H1 (cell line): ENCODE results near the gene HK1. TPM values are rescaled to one million over a fixed set of nuclear protein-coding genes. Genes with fewer than 3 reads are reported as not detected.

Experiments used
- CTCF ChIA-PET: fragments of 300-600 bp; sonication (Branson Sonifier 250); formaldehyde crosslinking; loops from one replicate; lab custom pipeline; 2021; ENCODE audit not compliant: partially characterized antibody; lab: Charles Lee
- POLR2A ChIA-PET: fragments of 300-600 bp; sonication (Branson Sonifier 250); formaldehyde crosslinking; loops from one replicate; lab custom pipeline; 2021; ENCODE audit warnings: inconsistent platforms; ENCODE audit not compliant: partially characterized antibody; lab: Charles Lee
- DNase-seq, 2 experiments: peaks; one replicate each; pipeline versions ENCODE4 v3.0.0 to v3.0.0-alpha.2; 2010 to 2022; ENCODE audit warnings: low spot score in 2 of 2, low read depth in 1 of 2, mixed read lengths in 1 of 2
- FAIRE-seq: peaks from 2 replicates; lab custom pipeline; 2011; peaks lifted over from hg19 to GRCh38; lab: Jason Lieb, UNC
- H2AFZ ChIP-seq: 2 replicates; pipeline ENCODE4 v1.8.1; 2012; ENCODE audit warnings: low read length, inconsistent platforms
- H2AK5ac ChIP-seq: 2 replicates; pipeline ENCODE4 v1.6.1; 2013; ENCODE audit warnings: low read depth, low read length
- H2BK120ac ChIP-seq: replicated peaks from 2 replicates; pipeline ENCODE3; 2013; ENCODE audit warnings: low read depth, low read length, inconsistent platforms
- H2BK12ac ChIP-seq: 2 replicates; pipeline ENCODE4 v1.6.1; 2013; ENCODE audit warnings: low read depth, low read length
- H2BK15ac ChIP-seq: 2 replicates; pipeline ENCODE4 v1.6.1; 2013; ENCODE audit warnings: low read length
- H2BK20ac ChIP-seq: 2 replicates; pipeline ENCODE4 v1.6.1; 2013; ENCODE audit warnings: low read length
- H2BK5ac ChIP-seq: 2 replicates; pipeline ENCODE4 v1.6.1; 2013; ENCODE audit warnings: low read depth, low read length
- H3K14ac ChIP-seq: 2 replicates; pipeline ENCODE4 v1.6.1; 2013; ENCODE audit warnings: inconsistent platforms; ENCODE audit not compliant: insufficient read length
- H3K18ac ChIP-seq: 2 replicates; pipeline ENCODE4 v1.6.1; 2013; ENCODE audit warnings: low read length; ENCODE audit errors: extremely low read depth
- H3K23ac ChIP-seq: 2 replicates; pipeline ENCODE4 v1.6.1; 2013; ENCODE audit warnings: inconsistent platforms; ENCODE audit not compliant: insufficient read length
- H3K23me2 ChIP-seq: 2 replicates; pipeline ENCODE4 v1.6.1; 2013; ENCODE audit warnings: low read depth, low read length
- H3K27ac ChIP-seq: 2 replicates; pipeline ENCODE4 v1.6.1; 2011; ENCODE audit warnings: low read depth, low read length, inconsistent platforms
- H3K27me3 ChIP-seq, 4 experiments: replicated peaks in 1 of 4; 1 replicate in 1 of 4; 2 replicates in 3 of 4; pipeline versions ENCODE4 v1.6.1 to v1.8.1; 2011 to 2013; ENCODE audit warnings: low read length in 3 of 4, mild to moderate bottlenecking in 3 of 4, inconsistent platforms in 2 of 4, mixed read lengths in 2 of 4, moderate library complexity in 1 of 4; ENCODE audit not compliant: control insufficient read depth in 3 of 4, insufficient read depth in 3 of 4; ENCODE audit errors: extremely low read depth in 1 of 4
- H3K36me3 ChIP-seq, 4 experiments: 2 replicates each; pipeline versions ENCODE4 v1.6.1 to v1.8.1; 2011 to 2013; ENCODE audit warnings: mild to moderate bottlenecking in 4 of 4, low read length in 3 of 4, moderate library complexity in 2 of 4, control low read depth in 1 of 4, inconsistent platforms in 1 of 4; ENCODE audit not compliant: insufficient read depth in 4 of 4, control insufficient read depth in 2 of 4
- H3K4ac ChIP-seq: replicated peaks from 2 replicates; pipeline ENCODE3; 2013; ENCODE audit warnings: low read length, low read depth, mixed read lengths, inconsistent platforms; ENCODE audit not compliant: insufficient read length
- H3K4me1 ChIP-seq, 4 experiments: replicated peaks in 1 of 4; 1 replicate in 1 of 4; 2 replicates in 3 of 4; pipeline versions ENCODE4 v1.6.1 to v1.8.1; 2011 to 2013; ENCODE audit warnings: low read length in 3 of 4, inconsistent platforms in 2 of 4, mixed read lengths in 1 of 4; ENCODE audit not compliant: insufficient read depth in 4 of 4, control insufficient read depth in 3 of 4
- H3K4me2 ChIP-seq, 2 experiments: 2 replicates each; pipeline versions ENCODE4 v1.6.1 to v1.8.1; 2011 to 2013; ENCODE audit warnings: low read depth in 2 of 2, low read length in 2 of 2, control low read depth in 1 of 2, inconsistent platforms in 1 of 2, mild to moderate bottlenecking in 1 of 2; ENCODE audit not compliant: insufficient read depth in 1 of 2
- H3K4me3 ChIP-seq, 4 experiments: fragments of 200-600, 300-600 bp in 1 of 4; sonication (generic), shearing (Covaris generic), sonication (Bioruptor Twin) in 1 of 4; 2 replicates each; pipeline versions ENCODE4 v1.5.1 to v1.8.1; 2011 to 2016; ENCODE audit warnings: low read length in 4 of 4, low read depth in 3 of 4, control low read depth in 2 of 4, inconsistent platforms in 2 of 4, mild to moderate bottlenecking in 2 of 4, mixed read lengths in 1 of 4, moderate library complexity in 1 of 4; ENCODE audit not compliant: insufficient read depth in 2 of 4; ENCODE audit errors: extremely low read depth in 1 of 4
- H3K56ac ChIP-seq: replicated peaks from 2 replicates; pipeline ENCODE3; 2013; ENCODE audit warnings: low read depth, mild to moderate bottlenecking, mixed read lengths, low read length, inconsistent platforms; ENCODE audit not compliant: insufficient read length
- H3K79me1 ChIP-seq: 2 replicates; pipeline ENCODE4 v1.6.1; 2013; ENCODE audit warnings: low read depth, low read length, control low read depth
- H3K79me2 ChIP-seq, 2 experiments: 2 replicates each; pipeline versions ENCODE4 v1.6.1 to v1.8.1; 2012 to 2013; ENCODE audit warnings: low read length in 2 of 2, mild to moderate bottlenecking in 2 of 2, inconsistent platforms in 1 of 2; ENCODE audit not compliant: insufficient read depth in 2 of 2, control insufficient read depth in 1 of 2
- H3K9ac ChIP-seq, 4 experiments: replicated peaks in 1 of 4; 1 replicate in 1 of 4; 2 replicates in 3 of 4; pipeline versions ENCODE4 v1.6.1 to v1.8.1; 2011 to 2013; ENCODE audit warnings: low read depth in 3 of 4, low read length in 3 of 4, control low read depth in 2 of 4, mild to moderate bottlenecking in 2 of 4, moderate library complexity in 2 of 4, inconsistent platforms in 1 of 4; ENCODE audit errors: extremely low read depth in 1 of 4
- H3K9me3 ChIP-seq, 2 experiments: 2 replicates each; pipeline versions ENCODE4 v1.6.1 to v1.8.1; 2012 to 2013; ENCODE audit warnings: mild to moderate bottlenecking in 2 of 2, moderate library complexity in 2 of 2, control low read depth in 1 of 2, inconsistent platforms in 1 of 2, low read depth in 1 of 2, low read length in 1 of 2, mixed read lengths in 1 of 2; ENCODE audit not compliant: insufficient read depth in 2 of 2
- H4K20me1 ChIP-seq, 2 experiments: replicated peaks in 1 of 2; 2 replicates each; pipeline versions ENCODE3 to v1.8.1; 2011 to 2013; ENCODE audit warnings: inconsistent platforms in 2 of 2, low read length in 2 of 2, mild to moderate bottlenecking in 1 of 2; ENCODE audit not compliant: insufficient read depth in 2 of 2, control insufficient read depth in 1 of 2
- H4K5ac ChIP-seq: 2 replicates; pipeline ENCODE4 v1.6.1; 2013; ENCODE audit warnings: low read length, low read depth, mixed read lengths, inconsistent platforms; ENCODE audit not compliant: insufficient read length
- H4K8ac ChIP-seq: 2 replicates; pipeline ENCODE4 v1.8.0; 2013; ENCODE audit warnings: mild to moderate bottlenecking, moderate library complexity, low read length, inconsistent platforms; ENCODE audit not compliant: insufficient read depth; ENCODE audit errors: extremely low read depth
- H4K91ac ChIP-seq: replicated peaks from 2 replicates; pipeline ENCODE3; 2013; ENCODE audit warnings: low read length, mixed read lengths, inconsistent platforms; ENCODE audit not compliant: insufficient read length
- ASH2L ChIP-seq: fragments of 200-600, 300-600 bp; sonication (generic); IDR thresholded peaks from one replicate; pipeline ENCODE4 v1.7.1; 2017; ENCODE audit warnings: low read length
- KDM1A ChIP-seq: fragments of 200-600, 300-600 bp; sonication (generic); IDR thresholded peaks from 2 replicates; pipeline ENCODE4 v1.7.1; 2016; ENCODE audit warnings: mild to moderate bottlenecking, low read length, borderline replicate concordance
- WGBS, 2 experiments: shearing (Covaris generic) in 1 of 2; methylation state at CpG; one replicate each; pipeline versions ENCODE4 v1.1.6 to v1.1.7; 2013 to 2015; ENCODE audit warnings: low lambda C conversion rate in 2 of 2, mixed read lengths in 2 of 2, inconsistent platforms in 1 of 2, low coverage in 1 of 2, missing lambda C conversion rate in 1 of 2; ENCODE audit not compliant: insufficient replicate concordance in 2 of 2, insufficient coverage in 1 of 2, insufficient read length in 1 of 2; ENCODE audit errors: extremely low coverage in 1 of 2, missing lambda C conversion rate in 1 of 2; 5-methylcytosine and 5-hydroxymethylcytosine counted together
- polyA plus RNA-seq, 7 experiments: library from polyadenylated mRNA; depleted of rRNA in 3 of 7; stranded (reverse) in 5 of 7; unstranded in 2 of 7; fragments of >200 nt in 5 of 7; fragments of 200-250 nt in 2 of 7; gene quantifications; 1 replicate in 5 of 7; 2 replicates in 1 of 7; 4 replicates in 1 of 7; pipeline versions ENCODE4 v1.2.1 to v1.2.3, GENCODE V29; 2011 to 2013; ENCODE audit warnings: missing spikeins in 2 of 7, mixed read lengths in 2 of 7
- total RNA-seq: library from RNA; stranded (reverse); fragmentation: NEBNext Ultra II Directional; extraction: Animal tissue kit (Norgen Biotek cat#: 25700); gene quantifications from 2 replicates; pipeline ENCODE4 v1.2.1, GENCODE V29; 2021

HK1 gene
- total and polyA plus RNA-seq, 2 of the 8 experiments (the other 6 are each of a cell fraction or from before 2014, with no cell fraction given): 55.8 to 247 TPM

- H3K18ac ChIP-seq: no peak overlapping the region
- DNase-seq: no peak
- H3K9me3 ChIP-seq: no peaks in the 10 kb centered on the region
- no peak overlapping the region for H3K4me2 ChIP-seq
- H4K91ac ChIP-seq: no peak overlapping the region
- H3K79me1 ChIP-seq: peaks cover 4% of the 10 kb centered on the region
- no peak overlapping the region for H3K14ac ChIP-seq
- no peaks in the 10 kb centered on the region for H3K27me3 ChIP-seq
- ChIA-PET POLR2A (interaction anchor here (0.6 to 1.7 kb wide), 5 partner anchors 12 to 30 kb away, joined by 3 to 8 read pairs (median 6); no protein-coding TSS in a partner anchor), CTCF (interaction anchor here (0.8 to 3.1 kb wide), 8 partner anchors 9 to 103 kb away, joined by 3 to 7 read pairs (median 3); no protein-coding TSS in a partner anchor)
- no peak overlapping the region for H3K4ac ChIP-seq
- H3K23ac ChIP-seq: no peak overlapping the region
- no peak overlapping the region for H2BK5ac ChIP-seq
- no peak overlapping the region for H2BK20ac ChIP-seq
- no peak overlapping the region for H4K5ac ChIP-seq
- H2BK12ac ChIP-seq: no peak overlapping the region
- peaks cover 0 to 8% (median 3%) of the 10 kb centered on the region in 4 experiments; a peak in 3 of 7 replicates for H3K4me1 ChIP-seq
- WGBS, 2 experiments: 94% methylated on average over 4 of the region's 4 CpGs; no CpG with 5 or more reads in 1 of the 2 experiments
- no peaks in the 10 kb centered on the region for H4K20me1 ChIP-seq
- H3K56ac ChIP-seq: no peak overlapping the region
- no peak overlapping the region for H2AK5ac ChIP-seq
- H3K79me2 ChIP-seq: peaks cover 0 to 65% of the 10 kb centered on the region in 2 experiments; a peak in 2 of 4 replicates
- H2BK15ac ChIP-seq: no peak overlapping the region
- H3K36me3 ChIP-seq: peaks cover 0 to 7% (median 1%) of the 10 kb centered on the region in 4 experiments; a peak in 4 of 8 replicates
- peak; percentile 34; the same call in 1 of the 2 replicates for TF ChIP-seq KDM1A
- TF ChIP-seq ASH2L: no peak
- H2AFZ ChIP-seq: no peak overlapping the region
- H3K9ac ChIP-seq: 0 out of 7 replicates have a peak overlapping the region, but pooled peaks of 1 of the 4 experiments have one; percentile 21
- H3K27ac ChIP-seq: no peak overlapping the region
- H3K23me2 ChIP-seq: no peaks in the 10 kb centered on the region
- no peak for FAIRE-seq
- H4K8ac ChIP-seq: no peak overlapping the region
- H3K4me3 ChIP-seq: no peak overlapping the region
- H2BK120ac ChIP-seq: no peak overlapping the region
Measured at GRCh38 chr10:69351589-69351988, 73.3 kb downstream of the HK1 start.
